Brain microvascular endothelial cell (primary cell): ENCODE results near the gene BBLN.

Source experiments
- DNase-seq: peaks from one replicate; pipeline ENCODE4 v3.0.0-alpha.2; 2020
- H3K27ac ChIP-seq: fragments of 250-450 bp; sonication (Bioruptor Pico); 2 replicates; pipeline ENCODE4 v1.5.1; 2020; ENCODE audit warnings: mild to moderate bottlenecking, moderate library complexity
- H3K27me3 ChIP-seq: fragments of 250-450 bp; sonication (Bioruptor Pico); replicated peaks from 2 replicates; pipeline ENCODE4 v1.5.1; 2020; ENCODE audit warnings: mild to moderate bottlenecking
- H3K36me3 ChIP-seq: fragments of 250-450 bp; sonication (Bioruptor Pico); replicated peaks from 2 replicates; pipeline ENCODE4 v1.5.1; 2020; ENCODE audit warnings: mild to moderate bottlenecking
- H3K4me3 ChIP-seq: 2 replicates; pipeline ENCODE4 v1.5.1; 2011; ENCODE audit warnings: low read depth, mild to moderate bottlenecking, control low read depth, low read length, moderate library complexity
- in situ Hi-C: cut with HindIII; loops from 2 replicates; pipeline ENCODE4 v1.10.0; 2017; ENCODE audit warnings: low sequenced_read_pairs, low pct_ligation_motif_present
- TF ChIP-seq, protein P1 (sequence below): IDR thresholded peaks from 2 replicates; pipeline ENCODE4 v1.5.1; 2011; ENCODE audit warnings: low read depth, mild to moderate bottlenecking, moderate library complexity, low read length, control low read depth, inconsistent platforms; ENCODE audit errors: missing control alignments

The BBLN gene

DNA sequence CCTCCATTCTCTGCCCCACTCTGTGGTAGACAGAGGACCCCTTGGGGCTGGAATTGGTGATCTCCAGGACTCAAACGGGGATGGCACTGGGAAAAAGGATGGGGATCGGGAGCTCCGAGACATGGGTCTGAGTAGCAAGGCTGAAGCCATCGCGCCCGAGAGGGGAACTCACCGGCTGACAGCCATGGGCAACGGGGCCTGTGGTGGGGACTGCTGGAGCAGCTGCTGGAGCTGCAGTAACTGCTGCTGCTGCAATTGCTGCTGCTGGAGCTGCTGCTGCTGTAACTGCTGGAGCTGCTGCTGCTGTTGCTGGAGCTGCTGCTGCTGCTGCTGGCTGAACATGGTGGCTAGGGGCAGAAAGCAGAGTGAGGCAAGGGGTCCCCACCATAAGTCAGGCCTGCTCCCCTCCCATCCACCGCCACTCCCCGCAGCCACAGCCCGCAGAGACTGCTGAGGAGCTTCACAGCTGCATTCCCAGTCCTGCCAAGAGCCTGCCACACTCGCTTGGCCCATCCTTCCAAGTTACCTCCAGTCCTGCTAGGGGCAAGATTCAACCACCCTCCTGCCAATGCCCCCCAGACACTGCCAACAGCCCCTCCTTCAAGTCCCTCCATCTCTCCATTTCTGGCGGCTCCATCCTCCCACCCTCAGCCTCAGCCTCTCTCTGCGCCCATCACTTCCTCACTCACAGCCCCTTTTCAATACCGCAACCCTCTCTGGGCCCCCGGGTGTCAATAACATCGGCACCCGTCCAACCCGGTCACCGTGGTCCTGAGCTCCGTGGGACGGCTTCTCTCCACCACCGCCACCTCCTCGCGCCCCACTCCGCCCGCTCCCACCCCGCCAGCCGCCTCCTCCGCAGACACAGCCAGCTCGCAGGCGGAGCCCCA lies 30.7 kb downstream of the BBLN start:
- peak overlapping the region; percentile 77 for H3K4me3 ChIP-seq
- H3K36me3 ChIP-seq = peaks cover 14% of the 10 kb centered on the region
- TF ChIP-seq, protein P1, sequence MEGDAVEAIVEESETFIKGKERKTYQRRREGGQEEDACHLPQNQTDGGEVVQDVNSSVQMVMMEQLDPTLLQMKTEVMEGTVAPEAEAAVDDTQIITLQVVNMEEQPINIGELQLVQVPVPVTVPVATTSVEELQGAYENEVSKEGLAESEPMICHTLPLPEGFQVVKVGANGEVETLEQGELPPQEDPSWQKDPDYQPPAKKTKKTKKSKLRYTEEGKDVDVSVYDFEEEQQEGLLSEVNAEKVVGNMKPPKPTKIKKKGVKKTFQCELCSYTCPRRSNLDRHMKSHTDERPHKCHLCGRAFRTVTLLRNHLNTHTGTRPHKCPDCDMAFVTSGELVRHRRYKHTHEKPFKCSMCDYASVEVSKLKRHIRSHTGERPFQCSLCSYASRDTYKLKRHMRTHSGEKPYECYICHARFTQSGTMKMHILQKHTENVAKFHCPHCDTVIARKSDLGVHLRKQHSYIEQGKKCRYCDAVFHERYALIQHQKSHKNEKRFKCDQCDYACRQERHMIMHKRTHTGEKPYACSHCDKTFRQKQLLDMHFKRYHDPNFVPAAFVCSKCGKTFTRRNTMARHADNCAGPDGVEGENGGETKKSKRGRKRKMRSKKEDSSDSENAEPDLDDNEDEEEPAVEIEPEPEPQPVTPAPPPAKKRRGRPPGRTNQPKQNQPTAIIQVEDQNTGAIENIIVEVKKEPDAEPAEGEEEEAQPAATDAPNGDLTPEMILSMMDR = no peak
- DNase-seq = no peak
- peak overlapping the region; percentile 70 for H3K27ac ChIP-seq
- in situ Hi-C loops = no loop called here
- H3K27me3 ChIP-seq = no peaks in the 10 kb centered on the region

DNA sequence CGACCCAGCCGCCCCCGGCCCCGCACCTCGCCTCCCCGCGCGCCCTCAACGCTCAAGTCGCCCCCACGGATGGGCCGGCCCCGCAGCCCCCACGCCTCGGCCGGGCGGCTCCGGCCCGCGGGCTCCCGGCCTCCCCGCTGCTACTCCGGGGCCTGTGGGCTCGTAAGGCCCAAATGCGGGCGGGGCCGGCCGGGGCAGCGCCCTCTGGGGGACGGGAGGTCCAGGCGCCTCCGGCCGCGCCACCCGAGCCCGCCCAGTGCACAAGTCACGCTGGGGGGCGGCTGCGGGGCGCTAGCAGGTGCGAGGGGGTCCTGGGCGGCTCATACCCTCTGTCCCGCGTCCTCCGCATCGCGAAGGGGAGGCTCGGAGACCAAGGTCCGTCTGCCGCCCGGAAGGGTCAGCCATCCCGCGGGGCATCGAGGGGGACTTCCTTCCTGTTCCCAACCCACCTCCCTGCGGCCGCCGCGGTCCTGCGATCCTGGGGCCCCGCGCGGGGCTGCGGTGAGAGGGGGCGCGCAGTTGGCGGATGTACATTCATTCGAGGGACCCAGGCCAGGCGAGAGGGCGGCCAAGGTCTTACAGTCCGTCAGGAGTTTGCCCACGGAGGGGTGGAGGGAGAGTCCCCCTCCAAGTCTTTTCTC lies 31.5 kb downstream of the BBLN start, which contains the start of gene CIZ1:
CIZ1 (minus strand) TSS at position 167 of the 641 bp plus-strand sequence. CDS start 715 bp downstream, outside the sequence.
- Histone ChIP-seq H3K27me3 (no peaks in the 10 kb centered on the region), H3K27ac (peak within 1 kb of the TSS; percentile 70), H3K36me3 (peaks cover 13% of the 10 kb centered on the region), H3K4me3 (peak within 1 kb of the TSS; percentile 77)
- in situ Hi-C loops = no loop called here
- peak; percentile 33 for DNase-seq
- TF ChIP-seq, protein P1 = peak; percentile 49

DNA sequence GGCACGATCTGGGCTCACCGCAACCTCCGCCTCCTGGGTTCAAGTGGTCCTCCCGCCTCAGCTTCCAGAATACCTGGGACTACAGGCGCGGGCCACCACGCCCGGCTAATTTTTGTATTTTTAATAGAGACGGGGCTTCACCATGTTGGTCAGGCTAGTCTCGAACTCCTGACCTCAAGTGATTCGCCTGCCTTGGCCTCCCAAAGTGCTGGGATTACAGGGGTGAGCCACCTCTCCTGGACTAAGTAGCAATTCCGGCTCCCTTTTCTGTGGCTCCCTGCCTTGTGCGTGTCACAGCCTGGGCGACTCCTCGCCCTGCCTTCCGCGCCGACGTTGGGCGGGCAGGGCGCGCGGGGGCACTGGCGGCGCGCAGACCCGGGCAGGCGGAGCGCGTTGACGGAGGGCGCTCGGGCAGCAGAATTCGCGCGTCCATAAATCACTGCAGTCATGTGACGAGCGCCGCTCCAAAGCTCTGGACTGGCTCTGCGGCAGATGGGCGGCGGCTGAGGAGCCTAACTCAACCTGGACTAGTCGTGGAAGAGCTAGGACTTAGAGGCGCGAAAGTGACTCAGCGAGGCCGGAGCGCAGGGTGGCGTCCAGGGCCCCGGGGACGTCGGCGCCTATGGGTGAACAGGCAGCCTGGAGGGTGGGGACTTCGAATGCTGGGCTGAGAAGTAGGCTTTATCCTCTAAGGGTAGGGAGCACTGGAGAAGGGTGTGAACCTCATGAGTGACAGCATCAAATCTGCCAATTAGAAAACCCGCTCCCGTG lies 32.7 kb downstream of the BBLN start:
- TF ChIP-seq, protein P1 = no peak
- H3K4me3 ChIP-seq = peak overlapping the region; percentile 33
- in situ Hi-C loops = no loop called here
- no peaks in the 10 kb centered on the region for H3K27me3 ChIP-seq
- peak; percentile 68 for DNase-seq
- H3K27ac ChIP-seq = peak overlapping the region; percentile 5
- peaks cover 9% of the 10 kb centered on the region for H3K36me3 ChIP-seq

DNA sequence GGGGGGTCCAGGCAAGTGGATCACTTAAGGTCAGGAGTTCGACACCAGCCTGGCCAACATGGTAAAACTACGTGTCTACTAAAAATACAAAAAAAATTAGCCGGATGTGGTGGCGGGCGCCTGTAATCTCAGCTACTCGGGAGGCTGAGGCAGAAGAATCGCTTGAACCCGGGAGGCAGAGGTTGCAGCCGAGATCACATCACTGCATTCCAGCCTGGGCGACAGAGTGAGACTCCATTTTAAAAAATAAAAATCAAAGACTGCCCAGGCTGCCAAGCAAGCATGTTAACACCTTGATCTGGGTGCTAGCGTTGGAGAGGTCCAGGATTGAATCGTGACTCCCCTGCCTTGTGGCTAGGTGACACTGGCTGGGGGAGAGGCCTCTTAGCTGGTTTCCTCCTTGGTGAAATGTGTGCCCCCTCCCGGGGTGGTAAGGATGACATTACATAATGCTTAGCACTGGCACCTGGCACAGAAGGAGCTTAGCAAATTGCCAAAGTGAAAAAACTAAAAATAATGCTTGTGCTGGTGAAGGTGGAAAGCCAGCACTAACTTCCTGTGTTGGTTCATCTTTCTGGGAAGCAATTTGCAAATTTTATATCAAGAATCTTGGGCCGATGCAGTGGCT lies 33.5 kb downstream of the BBLN start:
- no peak overlapping the region for H3K27ac ChIP-seq

More for the DNA sequence above, 33.5 kb downstream of the BBLN start:
- DNase-seq = no peak
- H3K27me3 ChIP-seq = no peaks in the 10 kb centered on the region
- H3K36me3 ChIP-seq = peaks cover 9% of the 10 kb centered on the region
- no peak overlapping the region for H3K4me3 ChIP-seq
- TF ChIP-seq, protein P1 = no peak
- in situ Hi-C loops = no loop called here
